Activated CD4-positive, alpha-beta memory T cell treated with anti-CD3 and anti-CD28 coated beads, Interleukin-2, amount 10 ng/mL, durations not matched to agents 7 days and 5 days (primary cell): ENCODE data around the gene RBM6. TPM values are rescaled to one million over a fixed set of nuclear protein-coding genes. Genes with fewer than 3 reads are reported as not detected.

ENCODE experiments used
- CTCF ChIA-PET: fragments of 350-600 bp; sonication (Branson Sonifier 250); formaldehyde crosslinking; loops from one replicate; lab custom pipeline; 2021; ENCODE audit warnings: antibody characterized with exemption, inconsistent platforms; lab: Charles Lee
- POLR2A ChIA-PET: fragments of 350-600 bp; sonication (Branson Sonifier 250); formaldehyde crosslinking; loops from one replicate; lab custom pipeline; 2021; ENCODE audit warnings: antibody characterized with exemption; lab: Charles Lee
- DNase-seq: peaks from one replicate; pipeline ENCODE4 v3.0.0-alpha.2; 2020
- H3K27ac Mint-ChIP-seq: one replicate; pipeline ENCODE4 v1.8.0; 2021; ENCODE audit warnings: mild to moderate bottlenecking, mixed read lengths
- H3K27me3 Mint-ChIP-seq: one replicate; pipeline ENCODE4 v1.8.0; 2021; ENCODE audit warnings: mixed read lengths
- H3K36me3 Mint-ChIP-seq: one replicate; pipeline ENCODE4 v1.8.0; 2021; ENCODE audit warnings: low read depth, mixed read lengths
- H3K4me1 Mint-ChIP-seq: one replicate; pipeline ENCODE4 v1.8.0; 2021; ENCODE audit warnings: mixed read lengths
- H3K4me3 Mint-ChIP-seq: one replicate; pipeline ENCODE4 v1.8.0; 2021; ENCODE audit warnings: mild to moderate bottlenecking, mixed read lengths
- H3K9me3 Mint-ChIP-seq: one replicate; pipeline ENCODE4 v1.8.0; 2021; ENCODE audit warnings: mixed read lengths
- total RNA-seq, 2 experiments: library from RNA; stranded (reverse); gene quantifications; one replicate each; pipeline ENCODE4 v1.2.3, GENCODE V29; 2021

The RBM6 gene
- total RNA-seq, 2 experiments from 2014 or later = 88.0 to 90.3 TPM

DNA sequence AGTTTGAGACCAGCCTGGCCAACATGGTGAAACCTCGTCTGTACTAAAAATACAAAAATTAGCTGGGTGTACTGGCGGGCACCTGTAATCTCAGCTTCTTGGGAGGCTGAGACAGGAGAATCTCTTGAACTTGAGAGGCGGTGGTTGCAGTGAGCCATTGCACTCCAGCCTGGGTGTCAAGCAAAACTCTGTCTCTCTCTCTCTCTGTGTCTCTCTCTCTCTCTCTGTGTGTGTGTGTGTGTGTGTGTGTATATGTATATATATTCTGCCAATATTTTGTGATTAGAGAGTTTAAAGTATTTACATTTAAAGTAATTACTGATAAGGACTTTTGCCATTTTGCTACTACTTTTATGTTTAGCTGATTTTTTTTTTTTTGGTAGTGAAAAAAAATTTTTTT, 15.7 kb downstream of the RBM6 start:
- Mint-ChIP-seq H3K36me3 (peaks cover 12% of the 10 kb centered on the region), H3K4me1 (peaks cover 11% of the 10 kb centered on the region), H3K27ac (no peak overlapping the region), H3K9me3 (no peaks in the 10 kb centered on the region), H3K4me3 (no peak overlapping the region), H3K27me3 (no peaks in the 10 kb centered on the region)
- CTCF ChIA-PET = interaction anchor here (1.5 kb wide), 1 partner anchor 153 kb away, joined by 3 read pairs; the partner anchor contains the start of gene INKA1
- POLR2A ChIA-PET = interaction anchor here (1.9 kb wide), 1 partner anchor 15 kb away, joined by 6 read pairs; no protein-coding TSS in a partner anchor
- no peak for DNase-seq

- POLR2A ChIA-PET = no interaction called here
- Mint-ChIP-seq H3K4me1 (peaks cover 2% of the 10 kb centered on the region), H3K36me3 (peaks cover 21% of the 10 kb centered on the region), H3K9me3 (no peaks in the 10 kb centered on the region), H3K27me3 (no peaks in the 10 kb centered on the region), H3K27ac (no peak overlapping the region), H3K4me3 (no peak overlapping the region)
- CTCF ChIA-PET = no interaction called here
- no peak for DNase-seq
Observed at GRCh38 chr3:49966233-49966942, 26.4 kb downstream of the RBM6 start.

- H3K27me3 Mint-ChIP-seq = no peaks in the 10 kb centered on the region
- H3K36me3 Mint-ChIP-seq = peaks cover 23% of the 10 kb centered on the region
- peaks cover 2% of the 10 kb centered on the region for H3K4me1 Mint-ChIP-seq
- ChIA-PET CTCF (interaction anchor here (0.5 kb wide), 1 partner anchor 56 kb away, joined by 3 read pairs; no protein-coding TSS in a partner anchor), POLR2A (no interaction called here)
- no peaks in the 10 kb centered on the region for H3K9me3 Mint-ChIP-seq
- no peak overlapping the region for H3K4me3 Mint-ChIP-seq
- DNase-seq = no peak
- H3K27ac Mint-ChIP-seq = no peak overlapping the region
Observed at GRCh38 chr3:49967291-49967690, 27.3 kb downstream of the RBM6 start.

DNA sequence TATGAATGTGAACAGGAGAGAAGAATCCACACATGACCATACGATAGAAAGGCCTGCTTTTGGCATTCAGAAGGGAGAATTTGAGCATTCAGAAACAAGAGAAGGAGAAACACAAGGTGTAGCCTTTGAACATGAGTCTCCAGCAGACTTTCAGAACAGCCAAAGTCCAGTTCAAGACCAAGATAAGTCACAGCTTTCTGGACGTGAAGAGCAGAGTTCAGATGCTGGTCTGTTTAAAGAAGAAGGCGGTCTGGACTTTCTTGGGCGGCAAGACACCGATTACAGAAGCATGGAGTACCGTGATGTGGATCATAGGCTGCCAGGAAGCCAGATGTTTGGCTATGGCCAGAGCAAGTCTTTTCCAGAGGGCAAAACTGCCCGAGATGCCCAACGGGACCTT, 28.4 kb downstream of the RBM6 start:
- CTCF ChIA-PET = interaction anchor here (0.8 kb wide), 1 partner anchor 92 kb away, joined by 3 read pairs; no protein-coding TSS in a partner anchor
- Mint-ChIP-seq H3K27ac (no peak overlapping the region), H3K27me3 (no peaks in the 10 kb centered on the region), H3K36me3 (peaks cover 28% of the 10 kb centered on the region), H3K9me3 (no peaks in the 10 kb centered on the region), H3K4me1 (peaks cover 2% of the 10 kb centered on the region), H3K4me3 (no peak overlapping the region)
- POLR2A ChIA-PET = no interaction called here
- no peak for DNase-seq

DNA sequence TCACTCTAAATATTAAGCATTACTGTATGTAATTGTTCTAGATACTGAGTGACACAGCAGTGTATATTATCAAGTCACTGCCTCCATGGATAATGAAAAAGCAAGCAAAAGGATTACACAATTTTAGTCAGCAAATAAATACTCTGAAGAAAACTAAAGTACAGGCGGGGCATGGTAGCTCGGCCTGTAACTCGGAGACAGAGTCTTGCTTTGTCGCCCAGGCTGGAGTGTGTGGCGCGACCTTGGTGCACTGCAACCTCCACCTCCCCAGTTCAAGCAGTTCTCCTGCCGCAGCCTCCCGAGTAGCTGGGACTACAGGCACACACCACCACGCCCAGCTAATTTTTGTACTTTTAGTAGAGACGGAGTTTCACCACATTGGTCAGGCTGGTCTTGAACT, 32.7 kb downstream of the RBM6 start:
- no peaks in the 10 kb centered on the region for H3K27me3 Mint-ChIP-seq
- peaks cover 26% of the 10 kb centered on the region for H3K36me3 Mint-ChIP-seq
- CTCF ChIA-PET = no interaction called here
- H3K27ac Mint-ChIP-seq = no peak overlapping the region
- peaks cover 4% of the 10 kb centered on the region for H3K4me1 Mint-ChIP-seq
- POLR2A ChIA-PET = interaction anchor here (1.3 kb wide), 1 partner anchor 42 kb away, joined by 3 read pairs; no protein-coding TSS in a partner anchor
- no peak overlapping the region for H3K4me3 Mint-ChIP-seq
- DNase-seq = no peak
- H3K9me3 Mint-ChIP-seq = no peaks in the 10 kb centered on the region

- Mint-ChIP-seq H3K4me3 (no peak overlapping the region), H3K36me3 (peaks cover 26% of the 10 kb centered on the region), H3K4me1 (peaks cover 3% of the 10 kb centered on the region), H3K9me3 (no peaks in the 10 kb centered on the region), H3K27ac (no peak overlapping the region), H3K27me3 (no peaks in the 10 kb centered on the region)
- ChIA-PET CTCF (no interaction called here), POLR2A (no interaction called here)
- DNase-seq = no peak
Observed at GRCh38 chr3:49976942-49977341, 37.0 kb downstream of the RBM6 start.

- Mint-ChIP-seq H3K9me3 (no peaks in the 10 kb centered on the region), H3K27ac (no peak overlapping the region), H3K4me3 (no peak overlapping the region), H3K27me3 (no peaks in the 10 kb centered on the region), H3K36me3 (peaks cover 8% of the 10 kb centered on the region), H3K4me1 (no peaks in the 10 kb centered on the region)
- DNase-seq = no peak
- POLR2A ChIA-PET = interaction anchor here (0.7 kb wide), 1 partner anchor 73 kb away, joined by 3 read pairs; no protein-coding TSS in a partner anchor
- CTCF ChIA-PET = interaction anchor here (0.6 kb wide), 1 partner anchor 15 kb away, joined by 3 read pairs; no protein-coding TSS in a partner anchor
Observed at GRCh38 chr3:49984394-49984793, 44.4 kb downstream of the RBM6 start.

GRCh38 chr3:49992326-49992725, 52.4 kb downstream of the RBM6 start:
- Mint-ChIP-seq H3K4me1 (peaks cover 2% of the 10 kb centered on the region), H3K27ac (no peak overlapping the region), H3K36me3 (peaks cover 9% of the 10 kb centered on the region), H3K9me3 (no peaks in the 10 kb centered on the region), H3K27me3 (no peaks in the 10 kb centered on the region), H3K4me3 (no peak overlapping the region)
- ChIA-PET CTCF (no interaction called here), POLR2A (interaction anchor here (0.5 to 0.7 kb wide), 2 partner anchors 131 to 1903 kb away, joined by 3 read pairs; no protein-coding TSS in a partner anchor)
- DNase-seq = no peak

GRCh38 chr3:49994476-49994875, 54.5 kb downstream of the RBM6 start:
- ChIA-PET POLR2A (no interaction called here), CTCF (no interaction called here)
- Mint-ChIP-seq H3K27ac (no peak overlapping the region), H3K27me3 (no peaks in the 10 kb centered on the region), H3K9me3 (no peaks in the 10 kb centered on the region), H3K4me1 (peaks cover 15% of the 10 kb centered on the region), H3K4me3 (no peak overlapping the region), H3K36me3 (peaks cover 22% of the 10 kb centered on the region)
- DNase-seq = no peak

DNA sequence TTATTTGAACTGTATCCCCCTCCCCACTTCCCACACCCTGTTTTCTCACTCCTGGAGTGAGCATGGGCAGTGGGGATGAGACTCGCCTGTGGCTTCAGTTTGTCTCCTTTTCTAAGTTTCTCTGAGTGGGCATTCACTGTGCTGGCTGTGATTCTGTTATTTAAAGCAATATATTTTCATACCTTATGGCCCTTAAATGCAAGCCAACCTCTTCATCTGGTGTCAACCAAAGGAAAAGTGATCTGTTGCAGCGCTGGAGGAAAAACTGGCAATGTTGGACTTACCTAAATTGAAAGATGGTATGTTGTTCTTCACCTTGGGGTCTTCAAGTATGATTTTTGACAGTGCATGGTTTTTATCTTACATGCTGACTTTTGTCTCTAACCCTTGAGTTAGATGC, 56.1 kb downstream of the RBM6 start:
- Mint-ChIP-seq H3K4me1 (peaks cover 15% of the 10 kb centered on the region), H3K36me3 (peaks cover 33% of the 10 kb centered on the region), H3K9me3 (no peaks in the 10 kb centered on the region), H3K27me3 (no peaks in the 10 kb centered on the region), H3K4me3 (no peak overlapping the region), H3K27ac (no peak overlapping the region)
- ChIA-PET POLR2A (no interaction called here), CTCF (no interaction called here)
- no peak for DNase-seq

DNA sequence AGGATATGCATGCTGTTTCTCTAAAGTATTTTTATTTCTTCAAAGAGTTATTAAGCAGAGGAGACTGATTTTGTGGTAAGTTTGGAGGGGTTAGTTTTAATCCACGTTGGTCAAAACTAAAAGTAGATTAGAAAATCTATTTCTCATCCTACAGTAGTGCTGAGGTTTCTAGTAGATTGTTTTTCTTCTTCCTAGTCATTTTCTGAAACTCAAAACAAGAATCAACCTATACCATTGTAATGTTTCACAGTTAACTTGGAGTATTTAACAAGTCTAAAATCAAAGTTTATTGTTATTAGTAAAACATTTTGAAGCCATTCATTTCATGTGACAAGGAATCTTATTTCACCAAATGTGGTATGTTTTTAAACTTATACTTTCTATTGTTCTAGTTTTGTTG, 57.9 kb downstream of the RBM6 start:
- no peak for DNase-seq
- no peaks in the 10 kb centered on the region for H3K9me3 Mint-ChIP-seq
- peaks cover 15% of the 10 kb centered on the region for H3K4me1 Mint-ChIP-seq
- no peak overlapping the region for H3K27ac Mint-ChIP-seq
- H3K36me3 Mint-ChIP-seq = peaks cover 41% of the 10 kb centered on the region
- CTCF ChIA-PET = no interaction called here
- POLR2A ChIA-PET = no interaction called here
- H3K27me3 Mint-ChIP-seq = no peaks in the 10 kb centered on the region
- H3K4me3 Mint-ChIP-seq = no peak overlapping the region

- ChIA-PET POLR2A (no interaction called here), CTCF (no interaction called here)
- H3K4me3 Mint-ChIP-seq = no peak overlapping the region
- no peak overlapping the region for H3K27ac Mint-ChIP-seq
- H3K27me3 Mint-ChIP-seq = no peaks in the 10 kb centered on the region
- peaks cover 15% of the 10 kb centered on the region for H3K4me1 Mint-ChIP-seq
- no peaks in the 10 kb centered on the region for H3K9me3 Mint-ChIP-seq
- no peak for DNase-seq
- H3K36me3 Mint-ChIP-seq = peaks cover 43% of the 10 kb centered on the region
Observed at GRCh38 chr3:49998326-49998725, 58.4 kb downstream of the RBM6 start.

DNA sequence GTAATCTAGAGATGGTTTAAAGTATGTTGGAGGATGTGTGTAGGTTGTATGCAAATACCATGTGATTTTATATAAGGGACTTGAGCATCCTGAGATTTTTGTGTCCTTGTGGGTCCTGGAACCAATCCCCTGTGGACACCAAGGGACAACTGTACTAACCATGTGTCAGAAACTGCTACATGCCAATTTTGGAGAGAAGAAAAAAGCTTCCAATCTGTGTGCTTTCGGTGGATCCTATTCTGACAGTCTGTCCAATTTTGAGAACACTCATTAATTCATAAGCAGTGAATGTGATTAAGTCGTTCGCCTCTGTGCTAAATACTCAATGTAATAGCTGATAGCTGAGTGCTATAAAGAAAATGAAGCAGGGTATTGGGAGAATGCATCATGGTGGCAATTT, 61.6 kb downstream of the RBM6 start:
- peaks cover 15% of the 10 kb centered on the region for H3K4me1 Mint-ChIP-seq
- no peaks in the 10 kb centered on the region for H3K9me3 Mint-ChIP-seq
- no peaks in the 10 kb centered on the region for H3K27me3 Mint-ChIP-seq
- POLR2A ChIA-PET = no interaction called here
- H3K36me3 Mint-ChIP-seq = peaks cover 49% of the 10 kb centered on the region
- no peak overlapping the region for H3K4me3 Mint-ChIP-seq
- H3K27ac Mint-ChIP-seq = no peak overlapping the region
- DNase-seq = no peak
- CTCF ChIA-PET = no interaction called here
